Measurements from ENCODE around the gene PDE6B.

PDE6B gene

DNA sequence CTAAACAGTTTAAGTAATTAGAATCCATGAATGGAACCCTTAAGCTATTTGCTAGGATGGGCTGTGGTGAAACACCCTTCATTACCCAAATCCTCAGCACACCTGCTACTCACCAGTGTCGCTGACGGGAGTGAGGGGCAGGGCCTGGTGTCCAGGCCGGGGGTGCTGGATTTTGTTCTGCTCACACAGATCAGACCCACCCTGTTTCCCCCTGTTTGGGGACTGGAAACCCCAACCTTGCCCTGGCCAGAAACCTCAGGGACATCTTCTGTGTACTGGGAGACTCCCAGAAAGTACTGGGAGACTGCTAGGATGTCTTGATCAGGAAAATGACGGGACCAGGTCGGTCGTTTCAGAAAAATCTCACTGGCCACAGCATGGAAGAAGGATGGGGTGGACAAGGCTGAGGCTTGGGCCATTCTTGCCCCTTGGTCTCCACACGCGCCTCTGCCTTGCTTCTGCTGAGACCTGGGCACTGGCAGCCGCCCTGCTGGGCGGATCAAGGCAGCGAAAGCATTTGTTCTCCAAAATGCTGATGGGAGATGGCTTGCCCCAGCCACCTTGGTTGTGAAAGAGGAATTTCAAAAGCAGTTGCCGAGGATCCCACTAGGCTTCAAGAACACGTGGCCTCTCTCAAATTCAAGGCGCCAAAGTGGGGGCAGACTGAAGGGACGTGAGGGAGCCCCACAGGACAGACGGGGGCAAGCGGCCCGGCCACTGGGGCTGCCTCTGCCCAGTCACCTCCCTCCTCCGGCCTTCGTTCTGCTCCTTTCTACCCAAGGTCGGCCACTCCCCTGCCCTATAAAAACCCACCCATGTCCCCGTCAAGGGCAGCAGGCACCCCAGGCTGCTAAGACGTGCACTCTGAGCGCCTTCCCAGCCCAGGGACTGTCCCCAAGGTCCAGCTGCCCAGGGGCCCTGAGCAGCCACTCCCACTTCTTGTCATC, 23.5 kb upstream of the PDE6B start:
- DNase-seq = no peak

DNA sequence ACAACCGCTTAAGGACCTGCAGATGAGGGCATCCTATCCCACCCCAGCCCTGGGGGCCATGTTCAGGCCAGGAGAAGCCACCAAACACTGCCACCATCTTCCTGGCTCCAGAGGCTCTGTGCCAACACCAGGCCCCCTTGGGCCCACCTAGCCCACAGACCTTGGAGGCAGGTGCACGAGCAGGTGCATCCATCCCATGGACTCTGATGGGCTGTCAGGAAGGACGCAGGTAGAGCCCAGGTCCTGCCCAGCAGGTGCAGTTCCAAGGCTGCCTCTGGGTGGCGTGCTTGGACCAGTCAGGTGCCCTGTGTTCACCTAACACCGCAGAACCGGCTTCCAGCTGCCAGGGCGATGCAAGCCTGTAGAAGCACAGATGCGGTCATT, 22.8 kb upstream of the PDE6B start:
- peak; percentile 58 for DNase-seq

- DNase-seq = no peak
Observed at GRCh38 chr4:604131-604530, 21.2 kb upstream of the PDE6B start.

DNA sequence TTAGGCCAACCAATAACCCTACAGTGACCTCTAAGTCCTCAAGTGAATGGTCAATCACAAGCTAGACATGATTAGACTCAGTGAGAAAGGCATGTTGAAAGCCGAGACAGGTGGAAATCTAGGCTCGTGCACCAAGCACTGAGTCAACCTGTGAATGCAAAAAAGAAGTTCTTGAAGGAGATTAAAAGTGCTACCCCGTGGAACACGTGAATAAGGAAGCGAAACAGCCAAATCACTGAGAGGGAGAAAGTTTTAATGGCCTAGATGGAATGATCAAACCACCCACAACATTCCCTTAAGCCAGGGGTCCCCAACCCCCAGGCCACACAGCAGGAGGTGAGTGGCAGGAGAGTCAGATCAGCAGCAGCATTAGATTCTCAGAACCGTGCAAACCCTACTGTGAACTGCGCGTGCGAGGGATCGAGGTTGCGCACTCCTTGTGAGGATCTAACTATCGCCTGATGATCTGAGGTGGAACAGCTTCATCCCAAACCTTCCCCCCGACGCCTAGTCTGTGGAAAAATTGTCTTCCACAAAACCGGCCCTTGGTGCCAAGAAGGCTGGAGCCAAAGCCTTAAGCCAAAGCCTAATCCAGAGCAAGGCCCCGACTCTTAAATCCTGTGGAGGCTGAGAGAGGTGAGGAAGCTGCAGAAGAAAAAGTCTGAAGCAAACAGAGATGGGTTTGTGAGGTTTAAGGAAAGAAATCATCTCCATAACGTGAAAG, 19.5 kb upstream of the PDE6B start:
- no peak for DNase-seq

- no peak for DNase-seq
Observed at GRCh38 chr4:608236-608635, 17.1 kb upstream of the PDE6B start.

DNA sequence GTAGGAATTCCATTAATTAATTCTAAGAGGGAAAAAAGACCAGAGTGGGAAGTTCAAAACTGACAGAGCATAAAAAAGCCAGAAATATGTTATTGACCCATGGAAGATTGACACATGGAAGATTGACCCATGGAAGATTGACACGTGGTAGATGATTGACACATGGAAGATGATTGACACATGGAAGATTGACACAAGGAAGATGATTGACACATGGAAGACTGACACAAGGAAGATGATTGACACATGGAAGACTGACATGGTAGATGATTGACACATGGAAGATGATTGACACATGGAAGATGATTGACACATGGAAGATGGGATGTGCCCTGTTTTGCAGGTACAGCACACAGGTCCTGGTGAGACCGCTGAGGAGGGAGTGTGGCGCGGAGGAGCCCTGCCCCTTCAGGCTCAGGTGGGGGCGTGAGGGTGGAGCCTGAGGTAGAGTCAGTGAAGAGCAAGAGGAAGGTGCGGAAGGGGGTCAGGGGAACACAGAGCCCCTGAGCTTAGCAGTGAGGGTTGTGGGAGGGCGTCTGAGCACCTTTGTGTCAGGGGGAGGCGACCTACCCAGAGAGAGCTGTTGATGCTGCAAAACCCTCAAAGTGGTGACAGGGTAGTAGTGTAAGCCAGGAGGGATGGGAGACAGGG, 15.8 kb upstream of the PDE6B start:
- no peak for DNase-seq

- no peak for DNase-seq
Observed at GRCh38 chr4:610411-611261, 14.7 kb upstream of the PDE6B start.

- no peak for DNase-seq
Observed at GRCh38 chr4:612052-612748, 13.2 kb upstream of the PDE6B start.

GRCh38 chr4:612749-613125, 12.6 kb upstream of the PDE6B start:
- no peak for DNase-seq

GRCh38 chr4:613126-613525, 12.2 kb upstream of the PDE6B start:
- no peak for DNase-seq

- DNase-seq = no peak
Observed at GRCh38 chr4:616091-616490, 9.3 kb upstream of the PDE6B start.

- no peak for DNase-seq
Observed at GRCh38 chr4:616911-617643, 8.3 kb upstream of the PDE6B start.

DNA sequence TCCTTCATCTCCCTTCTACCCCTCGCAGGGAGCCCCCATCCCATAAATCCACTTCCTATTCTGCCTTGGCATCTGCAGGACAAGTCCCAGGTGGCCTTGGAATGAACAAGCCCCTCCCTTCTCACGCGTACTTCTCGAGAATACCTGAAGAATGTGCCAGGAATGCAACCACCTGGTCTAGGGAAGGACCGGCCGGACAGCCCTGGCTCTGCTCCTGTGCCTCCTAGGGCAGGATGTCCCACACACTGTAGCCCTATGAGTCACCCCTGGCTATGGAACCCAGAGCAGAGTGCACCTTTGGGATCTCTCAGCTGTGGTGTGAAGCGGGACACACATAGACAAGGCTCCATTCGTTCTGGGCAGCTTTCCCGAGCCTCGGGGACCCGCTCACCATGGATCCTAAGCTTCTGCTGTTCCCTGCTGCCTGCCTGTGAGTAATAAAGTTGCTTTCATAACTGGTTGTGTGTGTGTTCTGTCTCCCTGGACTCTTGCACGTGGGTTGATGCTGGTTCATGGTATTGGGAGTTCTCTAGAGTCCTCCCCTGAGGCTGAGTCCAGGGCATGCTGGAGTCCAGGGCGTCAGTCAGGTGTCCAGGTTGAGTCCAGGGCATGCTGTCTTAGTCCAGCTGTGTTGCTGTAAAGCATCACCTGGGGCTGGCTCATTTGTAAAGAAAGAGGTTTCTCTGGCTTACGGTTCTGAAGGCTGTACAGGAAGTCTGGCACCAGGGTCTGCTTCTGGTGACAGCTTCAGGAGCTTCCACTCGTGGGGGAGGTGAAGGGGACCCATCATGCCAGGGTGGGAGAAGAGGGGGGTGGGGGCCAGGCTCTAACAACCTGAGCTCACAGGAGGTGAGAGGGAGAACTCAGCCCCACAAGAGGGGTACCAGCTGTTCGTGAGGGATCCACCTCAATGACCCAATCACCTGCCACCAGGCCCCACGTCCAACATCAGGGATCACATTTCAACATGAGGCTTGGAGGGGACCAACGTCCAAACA, 7.4 kb upstream of the PDE6B start:
- DNase-seq = no peak

- no peak for DNase-seq
Observed at GRCh38 chr4:620201-620600, 5.2 kb upstream of the PDE6B start.

DNA sequence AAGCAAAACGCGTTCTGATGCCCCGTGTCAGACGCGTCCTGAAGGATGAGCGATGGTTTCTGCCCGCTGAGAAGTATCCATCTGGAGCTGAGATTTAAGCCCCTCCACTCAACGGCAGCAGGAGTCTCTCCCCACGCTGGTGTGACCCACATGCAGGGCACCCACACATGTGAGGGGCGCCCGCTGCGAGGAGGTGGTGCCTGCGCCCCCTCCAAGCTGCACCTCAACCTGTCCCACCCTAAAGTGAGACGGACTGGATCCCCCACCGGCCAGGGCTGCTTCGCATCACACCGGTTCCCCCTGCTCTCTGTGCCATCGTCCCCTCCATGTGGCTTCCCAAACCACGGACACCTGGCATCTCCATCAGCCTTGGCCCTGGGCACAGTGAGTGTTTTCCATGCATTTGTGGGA, 4.5 kb upstream of the PDE6B start:
- no peak for DNase-seq

DNA sequence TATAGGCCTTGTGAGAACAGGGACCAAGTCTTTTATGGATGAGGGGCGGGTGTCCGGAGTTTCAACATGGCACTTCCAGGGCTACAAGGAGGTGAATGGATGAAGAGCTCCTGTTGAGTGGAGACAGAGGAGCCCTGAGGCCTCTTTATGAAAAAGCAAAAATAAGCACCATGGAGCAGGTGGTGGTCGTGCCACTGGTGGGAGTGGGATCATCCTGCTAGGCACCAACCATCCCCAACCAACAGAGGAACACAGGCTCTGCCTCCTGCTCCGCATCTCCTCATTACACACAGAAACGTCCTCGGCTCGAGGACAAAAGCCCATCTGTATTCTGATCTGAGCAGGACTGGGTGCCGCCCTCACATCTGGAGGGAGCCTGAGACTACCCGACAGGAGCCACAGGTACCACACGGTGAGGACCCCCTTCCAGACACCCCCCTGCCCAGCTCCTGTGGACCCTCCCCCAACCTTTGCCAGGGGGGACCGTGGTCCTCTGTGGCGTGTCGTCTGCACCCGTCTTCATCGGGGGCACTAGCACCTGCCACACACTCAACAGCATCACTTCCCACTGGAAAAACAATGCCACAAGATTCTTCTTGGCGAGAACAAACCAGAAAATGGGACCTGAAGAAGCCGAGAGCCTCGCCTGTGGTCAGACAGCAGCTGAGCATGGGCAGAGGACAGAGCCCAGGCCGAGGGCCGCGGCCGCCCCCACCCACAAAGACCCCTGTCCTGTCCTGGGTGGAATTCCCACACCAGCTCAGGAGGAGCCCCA, 3.9 kb upstream of the PDE6B start:
- no peak for DNase-seq

DNA sequence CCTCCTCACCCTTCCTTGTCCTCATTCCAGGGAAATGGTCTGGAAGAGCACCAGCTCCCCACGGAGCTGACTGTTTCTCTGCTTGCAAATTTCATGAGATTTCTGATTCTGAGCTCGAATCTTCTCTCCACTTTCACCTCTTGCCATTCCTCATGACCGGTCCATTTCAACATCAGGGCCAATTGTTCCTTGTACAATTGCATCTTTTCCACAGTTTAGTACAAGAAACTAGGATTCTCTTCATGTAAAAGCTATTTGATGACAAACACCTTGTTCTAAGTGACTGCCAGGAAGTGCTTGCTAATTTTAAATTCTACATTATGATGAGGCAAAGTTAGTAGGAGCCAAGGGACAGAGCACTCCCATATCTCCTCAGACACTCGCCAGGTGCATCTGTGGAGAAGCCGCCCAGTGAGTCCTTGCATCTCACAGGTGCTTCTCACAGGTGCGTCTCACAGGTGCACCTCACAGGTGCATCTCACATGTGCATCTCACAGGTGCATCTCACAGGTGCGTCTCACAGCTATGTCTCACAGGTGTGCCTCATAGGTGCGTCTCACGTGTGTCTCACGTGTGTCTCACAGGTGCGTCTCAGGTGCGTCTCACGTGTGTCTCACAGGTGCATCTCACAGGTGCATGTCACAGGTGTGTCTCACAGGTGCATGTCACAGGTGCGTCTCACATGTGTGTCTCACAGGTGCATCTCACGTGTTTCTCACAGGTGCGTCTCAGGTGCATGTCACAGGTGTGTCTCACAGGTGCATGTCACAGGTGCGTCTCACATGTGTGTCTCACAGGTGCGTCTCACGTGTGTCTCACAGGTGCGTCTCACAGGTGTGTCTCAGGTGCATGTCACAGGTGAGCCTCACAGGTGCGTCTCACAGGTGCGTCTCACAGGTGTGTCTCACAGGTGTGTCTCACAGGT, 3.0 kb upstream of the PDE6B start:
- no peak for DNase-seq

Measured in activated T-cell treated with anti-CD3 and anti-CD28 coated beads, Interleukin-2, amount 50 U/mL, for 1 hour (primary cell).